OCI-M2 (cell line): Measurements from ENCODE around the gene MTX3.

Experiments used
- DNase-seq: peaks from one replicate; lab custom pipeline; 2025; ENCODE audit not compliant: unreplicated experiment; lab: John Stamatoyannopoulos, UW

Gene MTX3

DNA sequence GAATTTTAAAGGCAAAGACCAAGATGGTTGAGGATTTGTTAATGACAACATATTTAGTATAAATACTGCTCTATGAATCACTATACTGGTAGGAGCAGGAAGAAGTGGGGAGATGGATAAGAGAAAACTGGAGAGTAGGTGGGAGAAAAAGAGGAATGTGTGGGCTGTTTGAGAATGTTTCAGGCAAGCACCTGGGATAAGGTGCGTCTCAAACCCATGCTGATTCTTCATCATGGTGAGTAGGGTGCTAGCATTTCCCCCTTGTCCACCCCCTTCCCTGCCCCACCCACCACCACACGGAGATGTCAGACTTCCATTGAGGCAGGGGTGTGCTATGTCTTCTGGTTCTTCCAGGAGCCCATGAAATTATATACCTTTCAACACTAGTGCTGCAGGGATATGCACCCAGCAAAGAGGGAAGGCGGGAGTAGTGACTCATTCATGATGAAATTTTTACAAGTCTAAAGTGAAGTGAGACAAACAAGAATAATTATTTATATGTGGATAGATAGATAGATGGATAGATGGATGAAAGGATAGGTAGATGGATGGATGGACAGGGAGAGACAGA is 54.3 kb downstream of the MTX3 start:
- no peak for DNase-seq

DNA sequence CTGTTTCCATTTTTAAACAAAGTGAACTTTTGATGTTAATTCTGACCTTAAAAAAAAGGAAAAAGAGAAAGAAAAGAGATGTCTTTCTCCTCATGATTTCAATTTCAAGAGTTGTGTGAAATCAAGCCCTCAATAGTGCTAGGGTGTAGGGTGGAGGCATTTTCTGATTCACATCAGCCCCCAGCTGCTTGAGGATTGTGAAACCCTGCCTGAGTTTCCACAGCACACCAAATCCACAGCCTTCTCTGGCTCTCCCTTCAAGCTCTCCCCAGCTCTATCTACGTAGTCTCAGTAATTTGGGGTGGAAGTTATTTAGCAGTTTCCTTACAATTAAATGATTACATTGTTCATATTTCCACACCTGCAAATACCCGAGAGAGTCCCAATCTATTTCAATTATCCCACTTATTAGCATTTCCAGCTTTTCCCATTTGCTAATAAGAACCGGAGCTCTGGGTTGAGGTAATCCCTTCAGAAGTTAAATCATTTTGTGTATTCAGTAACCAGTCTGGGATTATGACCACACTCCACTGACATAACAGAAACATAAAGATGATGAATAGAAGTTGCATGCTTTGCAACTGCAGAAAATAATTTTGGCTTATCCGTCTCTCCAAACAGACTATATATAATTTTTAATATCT is 54.9 kb downstream of the MTX3 start:
- no peak for DNase-seq

DNA sequence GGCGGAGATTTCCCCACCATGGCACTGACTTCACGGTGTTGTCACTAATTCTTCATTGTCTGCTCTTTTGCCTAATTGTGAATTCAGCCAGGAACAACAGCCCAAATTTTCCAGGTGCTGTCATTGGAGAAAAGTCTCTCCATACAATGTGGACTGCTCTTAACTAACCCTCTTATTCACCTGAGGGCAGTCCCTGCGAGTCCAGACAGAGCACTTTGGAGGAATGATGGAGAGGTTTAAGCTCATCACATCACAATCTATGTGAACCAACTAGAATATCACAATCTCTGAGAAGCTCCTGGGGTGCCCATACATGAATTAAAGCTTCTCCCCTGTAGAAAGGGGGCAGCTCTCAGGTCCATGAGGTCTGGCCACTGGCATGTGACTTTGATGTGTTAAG is 56.4 kb downstream of the MTX3 start:
- no peak for DNase-seq

DNA sequence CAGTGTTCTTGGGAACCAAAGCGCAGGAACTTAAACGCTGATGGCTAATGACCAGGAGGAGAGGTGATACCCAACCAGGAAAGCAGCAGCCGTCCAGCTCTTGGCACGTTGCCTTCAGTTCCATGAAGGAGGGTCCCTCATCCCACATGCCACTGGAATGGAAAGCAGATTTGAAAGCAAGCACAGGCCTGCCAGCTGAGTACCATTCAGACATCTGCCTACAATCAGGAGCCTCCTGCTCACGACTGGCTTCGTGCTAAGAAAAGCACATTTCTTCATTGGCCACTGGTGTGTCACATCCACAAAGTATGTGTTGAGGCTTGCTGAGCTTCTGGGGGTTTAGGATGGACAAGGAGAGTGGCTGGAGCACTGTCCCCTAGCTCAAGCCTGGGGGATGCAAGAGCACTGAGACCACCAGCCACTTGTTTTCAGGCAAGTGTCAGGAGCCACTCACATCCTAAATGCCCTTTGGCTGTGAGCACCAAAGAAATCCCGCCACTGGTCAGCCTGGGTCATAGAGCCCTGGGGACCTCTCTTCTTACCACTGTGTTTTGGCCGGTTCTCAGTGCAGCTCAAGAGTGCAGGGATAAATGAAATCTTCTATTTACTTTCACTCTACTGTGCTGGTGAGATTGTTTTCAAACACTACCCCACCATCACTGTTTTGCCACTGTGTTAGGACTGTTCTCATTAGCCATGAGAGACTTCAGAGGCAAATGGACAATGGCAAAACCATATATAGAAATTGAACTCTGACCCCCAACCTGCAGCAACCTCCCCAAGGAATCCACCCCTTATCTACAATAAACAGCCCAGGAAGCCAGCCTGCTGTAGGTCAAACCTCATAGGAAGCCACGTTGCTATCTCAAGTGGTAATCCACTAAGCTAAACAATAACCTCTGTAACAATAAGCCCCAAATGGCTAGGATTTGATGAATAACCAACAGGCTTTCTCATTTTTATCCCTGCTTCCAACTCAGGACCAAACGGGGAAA is 58.3 kb downstream of the MTX3 start:
- no peak for DNase-seq

DNA sequence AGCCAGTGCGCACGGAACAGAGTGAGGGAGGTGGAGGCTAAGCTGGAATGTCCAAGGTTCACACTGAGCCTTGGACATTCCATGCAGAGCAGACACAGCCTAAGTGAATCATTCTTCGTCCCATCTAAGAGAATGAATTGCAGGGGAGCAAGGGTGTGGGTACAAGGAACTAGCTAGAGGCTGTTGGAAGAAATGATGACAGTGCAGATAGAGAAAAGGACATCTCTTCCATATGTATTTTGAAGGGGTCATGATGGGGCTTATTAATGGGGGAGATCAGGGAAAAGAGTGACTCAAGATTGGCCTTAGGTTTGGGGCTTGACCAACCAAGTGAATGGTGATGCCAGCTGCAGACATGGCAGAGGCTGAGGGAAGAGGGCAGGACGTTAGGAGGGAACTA is 59.2 kb downstream of the MTX3 start:
- no peak for DNase-seq

DNA sequence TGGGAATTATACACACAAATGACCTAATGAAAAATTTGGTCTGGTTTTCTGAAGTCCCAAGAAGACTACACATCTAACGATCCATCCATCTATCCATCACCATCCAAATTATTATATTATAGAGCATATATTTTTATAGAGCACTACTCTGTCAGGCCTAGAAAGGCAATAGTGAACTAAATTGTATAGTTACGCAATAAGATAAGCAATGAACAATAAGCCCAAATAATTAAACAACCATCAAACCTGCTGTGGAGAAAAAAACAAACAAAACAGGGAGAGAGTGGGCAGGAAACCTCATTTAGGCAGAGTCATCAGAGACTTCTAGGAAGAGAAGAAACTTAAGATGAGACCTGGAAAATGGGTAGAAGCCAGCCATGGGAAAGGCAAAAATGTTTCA is 59.7 kb downstream of the MTX3 start:
- DNase-seq = no peak

DNA sequence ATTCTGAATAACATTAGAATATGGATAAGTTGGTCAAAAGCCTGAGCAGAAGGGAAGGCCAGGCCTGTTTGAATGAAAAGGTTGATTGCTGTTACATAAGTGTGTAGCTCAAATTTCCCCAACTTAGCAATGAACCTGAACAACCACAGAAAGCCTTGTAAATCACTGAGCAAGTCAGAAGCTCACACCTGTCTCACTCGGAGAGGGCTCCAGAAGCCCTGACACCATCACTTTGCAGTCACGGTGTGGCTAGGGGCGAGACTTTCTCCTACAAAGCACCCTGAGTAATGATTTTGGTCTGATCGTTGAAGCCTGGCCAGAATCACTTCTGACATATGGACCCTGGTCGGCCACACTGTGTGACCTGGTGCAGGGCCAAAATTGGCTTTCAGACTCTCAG is 62.0 kb downstream of the MTX3 start:
- DNase-seq = no peak
